Measurements from ENCODE around the gene TAS2R42.

TAS2R42 gene

GRCh38 chr12:11136075-11136474, 50.7 kb downstream of the TAS2R42 start:
- Histone ChIP-seq H3K9me3 (ENCODE audit: control insufficient read depth, insufficient read depth, low read length) (no peaks in the 10 kb centered on the region), H3K4me3 (ENCODE audit: low read depth, low read length) (no peak overlapping the region), H3K36me3 (ENCODE audit: control insufficient read depth, insufficient read depth, low read length) (no peaks in the 10 kb centered on the region), H3K27me3 (ENCODE audit: control insufficient read depth, insufficient read depth, low read length) (no peaks in the 10 kb centered on the region), H3K4me1 (ENCODE audit: control insufficient read depth, insufficient read depth, low read length) (no peaks in the 10 kb centered on the region), H3K9ac (ENCODE audit: low read depth, low read length) (no peak overlapping the region)
